ENCODE results near the gene EHMT1. TPM values are rescaled to one million over a fixed set of nuclear protein-coding genes. Genes with fewer than 3 reads are reported as not detected.

Gene EHMT1
- total RNA-seq, 4 donors from 2014 or later, result 77.1 to 149 (median 86.6) TPM

GRCh38 chr9:137743695-137744094, 124.9 kb downstream of the EHMT1 start:
- H3K36me3 ChIP-seq, result peaks cover 61% of the 10 kb centered on the region
- no peaks in the 10 kb centered on the region for H3K27me3 ChIP-seq
- no peak overlapping the region for H3K27ac ChIP-seq
- H3K4me1 ChIP-seq, result peaks cover 7% of the 10 kb centered on the region
- no peaks in the 10 kb centered on the region for H3K9me3 ChIP-seq
- peak in 1 of 2 donors; percentile 41 for DNase-seq (ENCODE audit: low spot score in 2 of 2)
- no peak overlapping the region for H3K4me3 ChIP-seq
- WGBS, result 86% methylated on average over 18 of the region's 19 CpGs
- no peak for TF ChIP-seq CTCF (IDR thresholded peaks at IDR 0.05)
- TF ChIP-seq EP300 (IDR thresholded peaks at IDR 0.05), result no peak
- no peak for TF ChIP-seq POLR2AphosphoS5 (IDR thresholded peaks at IDR 0.05)
- TF ChIP-seq POLR2A (IDR thresholded peaks at IDR 0.05), result no peak

GRCh38 chr9:137744632-137745183, 125.9 kb downstream of the EHMT1 start:
- Histone ChIP-seq H3K9me3 (no peaks in the 10 kb centered on the region), H3K27ac (no peak overlapping the region), H3K4me3 (no peak overlapping the region), H3K36me3 (peaks cover 61% of the 10 kb centered on the region), H3K27me3 (no peaks in the 10 kb centered on the region), H3K4me1 (peaks cover 5% of the 10 kb centered on the region)
- WGBS, result 91% methylated on average over 9 of the region's 11 CpGs
- TF ChIP-seq EP300 (IDR thresholded peaks at IDR 0.05) (no peak), CTCF (IDR thresholded peaks at IDR 0.05) (no peak), POLR2A (IDR thresholded peaks at IDR 0.05) (no peak), POLR2AphosphoS5 (IDR thresholded peaks at IDR 0.05) (no peak)
- DNase-seq (ENCODE audit: low spot score in 2 of 2), result no peak

GRCh38 chr9:137745541-137745991, 126.8 kb downstream of the EHMT1 start:
- Histone ChIP-seq H3K27ac (no peak overlapping the region), H3K36me3 (peaks cover 60% of the 10 kb centered on the region), H3K4me3 (no peak overlapping the region), H3K9me3 (no peaks in the 10 kb centered on the region), H3K27me3 (no peaks in the 10 kb centered on the region), H3K4me1 (no peaks in the 10 kb centered on the region)
- no peak for TF ChIP-seq POLR2A (IDR thresholded peaks at IDR 0.05)
- TF ChIP-seq CTCF (IDR thresholded peaks at IDR 0.05), result no peak
- TF ChIP-seq EP300 (IDR thresholded peaks at IDR 0.05), result no peak
- WGBS, result 71% methylated on average over 10 of the region's 10 CpGs
- DNase-seq (ENCODE audit: low spot score in 2 of 2), result no peak

- TF ChIP-seq POLR2A (IDR thresholded peaks at IDR 0.05) (no peak), POLR2AphosphoS5 (IDR thresholded peaks at IDR 0.05) (no peak), EP300 (IDR thresholded peaks at IDR 0.05) (no peak), CTCF (IDR thresholded peaks at IDR 0.05) (no peak)
- Histone ChIP-seq H3K4me1 (no peaks in the 10 kb centered on the region), H3K4me3 (no peak overlapping the region), H3K27me3 (no peaks in the 10 kb centered on the region), H3K36me3 (peaks cover 62% of the 10 kb centered on the region), H3K9me3 (no peaks in the 10 kb centered on the region), H3K27ac (no peak overlapping the region)
- no peak for DNase-seq (ENCODE audit: low spot score in 2 of 2)
- 91% methylated on average over 15 of the region's 15 CpGs for WGBS
These were observed 129.5 kb downstream of the EHMT1 start for GRCh38 chr9:137748311-137748710.

GRCh38 chr9:137748741-137749140, 129.9 kb downstream of the EHMT1 start:
- TF ChIP-seq POLR2AphosphoS5 (IDR thresholded peaks at IDR 0.05) (no peak), EP300 (IDR thresholded peaks at IDR 0.05) (no peak), POLR2A (IDR thresholded peaks at IDR 0.05) (no peak), CTCF (IDR thresholded peaks at IDR 0.05) (no peak)
- WGBS, result 82% methylated on average over 3 of the region's 3 CpGs
- no peak overlapping the region for H3K27ac ChIP-seq
- no peak for DNase-seq (ENCODE audit: low spot score in 2 of 2)
- no peaks in the 10 kb centered on the region for H3K27me3 ChIP-seq
- H3K4me3 ChIP-seq, result no peak overlapping the region
- peaks cover 62% of the 10 kb centered on the region for H3K36me3 ChIP-seq
- no peaks in the 10 kb centered on the region for H3K9me3 ChIP-seq
- H3K4me1 ChIP-seq, result no peaks in the 10 kb centered on the region
